Fibroblast of lung (primary cell): Measurements from ENCODE around the gene PYM1. TPM values are rescaled to one million over a fixed set of nuclear protein-coding genes. Genes with fewer than 3 reads are reported as not detected.

ENCODE experiments used
- DNase-seq, 2 donors: peaks; one replicate each; pipeline versions ENCODE4 v3.0.0 to v3.0.0-alpha.2; 2010; ENCODE audit warnings: low read depth in 2 of 2
- H2AFZ ChIP-seq: 2 replicates; pipeline ENCODE4 v1.5.1; 2012; ENCODE audit warnings: low read length, control low read depth, inconsistent platforms
- H3K27ac ChIP-seq: 2 replicates; pipeline ENCODE4 v1.5.1; 2011; ENCODE audit warnings: low read length, control low read depth; ENCODE audit not compliant: insufficient read depth
- H3K27me3 ChIP-seq: 2 replicates; pipeline ENCODE4 v1.5.1; 2011; ENCODE audit warnings: mild to moderate bottlenecking, low read length; ENCODE audit not compliant: control insufficient read depth, insufficient read depth
- H3K36me3 ChIP-seq: 2 replicates; pipeline ENCODE4 v1.5.1; 2011; ENCODE audit warnings: low read length; ENCODE audit not compliant: control insufficient read depth, insufficient read depth
- H3K4me1 ChIP-seq: 2 replicates; pipeline ENCODE4 v1.5.1; 2011; ENCODE audit warnings: low read length; ENCODE audit not compliant: control insufficient read depth, insufficient read depth; ENCODE audit errors: extremely low read depth
- H3K4me2 ChIP-seq: 2 replicates; pipeline ENCODE4 v1.5.1; 2011; ENCODE audit warnings: low read length, control low read depth; ENCODE audit not compliant: insufficient read depth; ENCODE audit errors: extremely low read depth
- H3K4me3 ChIP-seq, 4 experiments: fragments of 200-600 bp in 1 of 4; sonication (generic) in 1 of 4; replicated peaks in 1 of 4; 2 replicates each; pipeline ENCODE4 v1.5.1; 2011 to 2016; ENCODE audit warnings: low read length in 4 of 4, low read depth in 3 of 4, mild to moderate bottlenecking in 3 of 4, control low read depth in 2 of 4, inconsistent platforms in 1 of 4, mixed read lengths in 1 of 4; ENCODE audit not compliant: insufficient read depth in 1 of 4; ENCODE audit errors: control extremely low read depth in 1 of 4
- H3K79me2 ChIP-seq: 2 replicates; pipeline ENCODE4 v1.5.1; 2012; ENCODE audit warnings: mild to moderate bottlenecking, low read length, inconsistent platforms; ENCODE audit not compliant: control insufficient read depth, insufficient read depth
- H3K9ac ChIP-seq: 2 replicates; pipeline ENCODE4 v1.5.1; 2011; ENCODE audit warnings: mild to moderate bottlenecking, low read length, control low read depth; ENCODE audit not compliant: insufficient read depth
- H3K9me3 ChIP-seq: 2 replicates; pipeline ENCODE4 v1.5.1; 2012; ENCODE audit warnings: low read depth, low read length; ENCODE audit not compliant: control insufficient read depth, insufficient read depth
- H4K20me1 ChIP-seq: 2 replicates; pipeline ENCODE4 v1.5.1; 2011; ENCODE audit warnings: low read length; ENCODE audit not compliant: control insufficient read depth, insufficient read depth; ENCODE audit errors: extremely low read depth
- CTCF ChIP-seq, 2 donors: IDR thresholded peaks in 1 of 2; conservative IDR thresholded peaks in 1 of 2; 1 replicate in 1 of 2; 2 replicates in 1 of 2; pipeline ENCODE4 v1.5.1; 2011 to 2012; ENCODE audit warnings: low read length in 2 of 2, control low read depth in 1 of 2, inconsistent platforms in 1 of 2, low read depth in 1 of 2, mild to moderate bottlenecking in 1 of 2
- EZH2 ChIP-seq: IDR thresholded peaks from 2 replicates; pipeline ENCODE4 v1.5.1; 2012; ENCODE audit warnings: low read length, control low read depth, mild to moderate bottlenecking; ENCODE audit errors: missing control alignments
- polyA plus RNA-seq, 2 donors: library from polyadenylated mRNA; depleted of rRNA in 1 of 2; stranded (reverse) in 1 of 2; unstranded in 1 of 2; fragments of >200 nt; gene quantifications; 2 replicates each; pipeline ENCODE4 v1.2.1, GENCODE V29; 2011 to 2012; ENCODE audit warnings: missing spikeins in 1 of 2
- total RNA-seq: library from RNA; depleted of rRNA; stranded (reverse); fragments of >200 nt; gene quantifications from 2 replicates; pipeline ENCODE4 v1.2.1, GENCODE V29; 2014

The PYM1 gene
- total and polyA plus RNA-seq, 2 donors (not counting 1 experiment from before 2014, with no cell fraction given) = 27.8 to 38.6 TPM

GRCh38 chr12:55957106-55957859 lies 29.6 kb upstream of the PYM1 start:
- TF ChIP-seq EZH2 (no peak), CTCF (conservative IDR thresholded peaks at IDR 0.05 in 1 of 2, IDR thresholded peaks at IDR 0.05 in 1 of 2; ENCODE audit: low read depth in 1 of 2, low read length in 2 of 2) (no peak)
- Histone ChIP-seq H3K9me3 (no peaks in the 10 kb centered on the region), H2AFZ (no peak overlapping the region), H3K79me2 (no peaks in the 10 kb centered on the region), H4K20me1 (no peaks in the 10 kb centered on the region), H3K4me3 (no peak overlapping the region), H3K4me2 (no peak overlapping the region), H3K4me1 (no peaks in the 10 kb centered on the region), H3K27me3 (no peaks in the 10 kb centered on the region), H3K9ac (no peak overlapping the region), H3K27ac (no peak overlapping the region), H3K36me3 (no peaks in the 10 kb centered on the region)
- DNase-seq = no peak

DNA sequence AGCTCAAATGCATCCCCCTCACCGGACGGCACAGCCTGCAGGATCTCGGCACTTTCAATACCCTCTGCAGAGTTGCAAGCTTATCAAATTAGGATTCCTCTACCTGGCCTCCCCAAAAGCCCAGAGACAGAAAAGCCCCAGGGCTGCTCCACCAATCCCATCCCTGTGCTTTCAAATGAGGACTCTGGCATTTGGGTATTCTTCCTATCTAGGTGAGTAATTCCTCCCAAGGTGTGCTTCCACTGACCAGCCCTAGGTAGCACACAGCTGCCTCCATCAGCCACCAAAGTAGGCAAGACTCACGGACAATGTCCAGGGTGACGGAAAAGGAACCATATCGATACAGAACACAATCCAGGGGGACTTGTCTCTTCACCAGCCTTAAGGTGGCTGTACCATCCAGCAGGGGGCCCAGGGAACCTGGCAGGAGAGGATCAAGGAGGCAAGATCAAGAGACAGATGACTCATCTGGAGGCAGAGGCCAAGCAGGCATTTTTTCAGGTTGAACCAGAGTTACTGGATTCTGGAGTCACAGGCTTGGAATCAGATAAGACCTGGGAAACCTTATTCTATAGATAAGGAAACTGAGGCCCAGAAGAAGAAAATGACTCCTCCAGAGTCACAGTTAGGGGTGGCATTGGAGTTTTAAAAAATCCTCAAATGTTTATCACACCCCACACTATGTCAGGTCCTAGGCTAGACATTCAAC lies 28.3 kb upstream of the PYM1 start:
- no peak overlapping the region for H2AFZ ChIP-seq
- no peaks in the 10 kb centered on the region for H4K20me1 ChIP-seq
- H3K4me3 ChIP-seq = no peak overlapping the region
- no peaks in the 10 kb centered on the region for H3K9me3 ChIP-seq
- H3K9ac ChIP-seq = no peak overlapping the region
- no peak for TF ChIP-seq EZH2
- TF ChIP-seq CTCF (conservative IDR thresholded peaks at IDR 0.05 in 1 of 2, IDR thresholded peaks at IDR 0.05 in 1 of 2; ENCODE audit: low read depth in 1 of 2, low read length in 2 of 2) = peak; percentile 16 to 25
- no peak overlapping the region for H3K27ac ChIP-seq
- H3K4me2 ChIP-seq = no peak overlapping the region
- H3K27me3 ChIP-seq = no peaks in the 10 kb centered on the region
- H3K79me2 ChIP-seq = no peaks in the 10 kb centered on the region
- DNase-seq = peak; percentile 30 to 76
- no peaks in the 10 kb centered on the region for H3K4me1 ChIP-seq
- H3K36me3 ChIP-seq = no peaks in the 10 kb centered on the region

GRCh38 chr12:55955344-55955743 lies 27.6 kb upstream of the PYM1 start:
- H3K79me2 ChIP-seq = no peaks in the 10 kb centered on the region
- H3K4me1 ChIP-seq = no peaks in the 10 kb centered on the region
- no peaks in the 10 kb centered on the region for H3K9me3 ChIP-seq
- no peaks in the 10 kb centered on the region for H3K27me3 ChIP-seq
- H3K36me3 ChIP-seq = no peaks in the 10 kb centered on the region
- H4K20me1 ChIP-seq = no peaks in the 10 kb centered on the region
- H3K4me2 ChIP-seq = no peak overlapping the region
- no peak for TF ChIP-seq EZH2
- TF ChIP-seq CTCF (conservative IDR thresholded peaks at IDR 0.05 in 1 of 2, IDR thresholded peaks at IDR 0.05 in 1 of 2; ENCODE audit: low read depth in 1 of 2, low read length in 2 of 2) = no peak
- H3K27ac ChIP-seq = no peak overlapping the region
- H3K9ac ChIP-seq = no peak overlapping the region
- DNase-seq = no peak
- no peak overlapping the region for H3K4me3 ChIP-seq
- no peak overlapping the region for H2AFZ ChIP-seq
